Measurements from ENCODE around the gene CDC14B. TPM values are rescaled to one million over a fixed set of nuclear protein-coding genes. Genes with fewer than 3 reads are reported as not detected.

The CDC14B gene
- total and polyA plus RNA-seq, 2 donors (not counting 1 experiment from before 2014, with no cell fraction given) = 2.8 to 8.5 TPM

DNA sequence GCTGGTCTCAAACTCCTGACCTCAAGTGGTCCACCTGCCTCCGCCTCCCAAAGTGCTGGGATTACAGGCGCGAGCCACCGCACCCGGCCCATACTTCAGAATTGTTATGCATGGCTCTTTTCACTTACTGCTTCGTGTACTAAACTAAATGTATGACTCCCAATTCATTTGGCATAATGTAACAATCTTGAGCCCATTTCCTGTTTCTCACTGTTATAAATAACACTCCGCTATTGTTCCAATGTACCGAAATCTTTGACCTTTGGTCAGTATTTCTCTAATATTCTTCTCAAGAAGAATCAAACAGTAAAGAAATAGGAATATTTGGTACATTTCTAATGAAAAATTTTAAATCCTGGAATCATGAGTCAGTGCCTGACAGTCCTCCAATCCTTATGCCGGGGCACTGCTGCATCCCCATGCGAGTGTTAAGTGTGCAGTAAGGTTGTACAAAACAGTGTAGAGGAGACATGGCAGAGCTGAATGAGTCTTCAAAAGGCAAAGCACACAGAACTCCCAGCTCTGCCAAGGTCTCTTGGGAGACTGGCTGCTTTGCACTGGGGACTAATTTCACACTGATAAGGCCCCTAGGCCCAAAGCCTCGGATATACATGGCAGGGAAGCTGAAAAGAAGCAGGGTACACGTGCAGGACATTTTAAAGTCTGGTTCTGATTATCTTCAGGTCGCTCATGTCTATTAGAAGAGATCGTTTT, 111.3 kb downstream of the CDC14B start:
- Mint-ChIP-seq H3K4me3 (no peak overlapping the region), H3K27me3 (no peaks in the 10 kb centered on the region), H3K9me3 (ENCODE audit: insufficient read depth) (no peaks in the 10 kb centered on the region), H3K4me1 (no peaks in the 10 kb centered on the region), H3K27ac (no peak overlapping the region)
- Histone ChIP-seq H3K4me2 (replicated peaks; ENCODE audit: low read depth, low read length, poor library complexity, severe bottlenecking) (no peak overlapping the region), H2AFZ (ENCODE audit: insufficient read depth, low read depth, low read length, poor library complexity, severe bottlenecking) (no peak overlapping the region), H3K4me3 (ENCODE audit: control extremely low read depth in 1 of 5, extremely low read depth in 1 of 5, insufficient read depth in 1 of 5, low read depth in 2 of 5, low read length in 4 of 5) (no peak overlapping the region), H3K36me3 (replicated peaks in 1 of 2; ENCODE audit: control extremely low read depth in 1 of 2, control insufficient read depth in 1 of 2, extremely low read depth in 1 of 2, insufficient read depth in 2 of 2, low read length in 1 of 2) (no peaks in the 10 kb centered on the region), H3K9me3 (ENCODE audit: control extremely low read depth in 1 of 3, control insufficient read depth in 2 of 3, insufficient read depth in 1 of 3, low read length in 2 of 3) (no peaks in the 10 kb centered on the region), H4K20me1 (ENCODE audit: control insufficient read depth, insufficient read depth, low read length, poor library complexity, severe bottlenecking) (no peaks in the 10 kb centered on the region), H3K27ac (ENCODE audit: low read length in 2 of 2) (no peak overlapping the region), H3K79me2 (ENCODE audit: control insufficient read depth, insufficient read depth, low read length) (no peaks in the 10 kb centered on the region), H3K4me1 (ENCODE audit: control insufficient read depth in 2 of 2, insufficient read depth in 2 of 2, low read length in 2 of 2) (no peaks in the 10 kb centered on the region), H3K27me3 (replicated peaks in 1 of 4; ENCODE audit: control extremely low read depth in 1 of 4, control insufficient read depth in 3 of 4, insufficient read depth in 4 of 4, low read length in 3 of 4) (no peaks in the 10 kb centered on the region), H3K9ac (ENCODE audit: low read length) (no peak overlapping the region)
- TF ChIP-seq EZH2 (IDR thresholded peaks at IDR 0.05; ENCODE audit: borderline replicate concordance, insufficient read depth, low read depth, low read length, poor library complexity, severe bottlenecking) = no peak
- TF ChIP-seq, protein P1, sequence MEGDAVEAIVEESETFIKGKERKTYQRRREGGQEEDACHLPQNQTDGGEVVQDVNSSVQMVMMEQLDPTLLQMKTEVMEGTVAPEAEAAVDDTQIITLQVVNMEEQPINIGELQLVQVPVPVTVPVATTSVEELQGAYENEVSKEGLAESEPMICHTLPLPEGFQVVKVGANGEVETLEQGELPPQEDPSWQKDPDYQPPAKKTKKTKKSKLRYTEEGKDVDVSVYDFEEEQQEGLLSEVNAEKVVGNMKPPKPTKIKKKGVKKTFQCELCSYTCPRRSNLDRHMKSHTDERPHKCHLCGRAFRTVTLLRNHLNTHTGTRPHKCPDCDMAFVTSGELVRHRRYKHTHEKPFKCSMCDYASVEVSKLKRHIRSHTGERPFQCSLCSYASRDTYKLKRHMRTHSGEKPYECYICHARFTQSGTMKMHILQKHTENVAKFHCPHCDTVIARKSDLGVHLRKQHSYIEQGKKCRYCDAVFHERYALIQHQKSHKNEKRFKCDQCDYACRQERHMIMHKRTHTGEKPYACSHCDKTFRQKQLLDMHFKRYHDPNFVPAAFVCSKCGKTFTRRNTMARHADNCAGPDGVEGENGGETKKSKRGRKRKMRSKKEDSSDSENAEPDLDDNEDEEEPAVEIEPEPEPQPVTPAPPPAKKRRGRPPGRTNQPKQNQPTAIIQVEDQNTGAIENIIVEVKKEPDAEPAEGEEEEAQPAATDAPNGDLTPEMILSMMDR (IDR thresholded peaks at IDR 0.05) = no peak
- intact Hi-C loops (cut with micrococcal nuclease) = no loop called here
- POLR2A ChIA-PET = no interaction called here
- CTCF ChIA-PET = no interaction called here
- 88% methylated on average over 7 of the region's 14 CpGs for WGBS (ENCODE audit: insufficient coverage)
- ATAC-seq (ENCODE audit: low read depth) = no peak
- DNase-seq = no peak

DNA sequence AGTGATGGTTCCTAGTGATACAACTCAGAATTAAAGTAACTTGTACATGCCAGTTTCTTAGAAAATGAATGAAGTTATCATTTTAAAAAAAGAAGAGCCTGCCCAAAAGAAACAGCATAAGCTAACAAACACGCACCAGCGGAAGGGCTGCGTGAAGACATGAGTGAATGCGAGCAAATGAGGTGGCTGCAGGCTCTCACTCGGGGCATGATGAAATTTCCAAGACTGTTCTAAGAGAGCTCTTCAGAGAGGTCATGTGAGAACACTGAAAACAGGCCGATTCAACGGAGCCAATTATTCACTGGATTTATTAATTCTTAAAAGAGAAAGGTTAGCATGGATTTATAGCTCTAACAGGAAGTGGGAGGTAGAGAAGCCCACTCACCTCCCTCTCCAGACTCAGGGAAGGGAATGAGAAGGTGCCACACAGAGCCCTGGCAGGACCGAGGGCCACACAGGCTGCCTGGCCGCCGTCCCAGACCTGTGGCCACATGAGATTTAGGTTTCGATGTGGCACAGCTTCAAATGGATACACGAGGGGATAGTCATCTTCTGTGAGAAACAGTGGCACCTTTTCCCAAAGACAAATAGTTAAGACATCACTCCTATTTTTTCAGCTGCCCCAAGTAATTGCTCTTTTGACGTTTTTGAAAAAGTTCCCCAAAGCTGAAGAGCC, 114.2 kb downstream of the CDC14B start:
- Mint-ChIP-seq H3K4me1 (no peaks in the 10 kb centered on the region), H3K4me3 (no peak overlapping the region), H3K27me3 (no peaks in the 10 kb centered on the region), H3K9me3 (ENCODE audit: insufficient read depth) (no peaks in the 10 kb centered on the region), H3K27ac (no peak overlapping the region)
- Histone ChIP-seq H4K20me1 (ENCODE audit: control insufficient read depth, insufficient read depth, low read length, poor library complexity, severe bottlenecking) (no peaks in the 10 kb centered on the region), H3K4me1 (ENCODE audit: control insufficient read depth in 2 of 2, insufficient read depth in 2 of 2, low read length in 2 of 2) (no peaks in the 10 kb centered on the region), H2AFZ (ENCODE audit: insufficient read depth, low read depth, low read length, poor library complexity, severe bottlenecking) (no peak overlapping the region), H3K9ac (ENCODE audit: low read length) (no peak overlapping the region), H3K9me3 (ENCODE audit: control extremely low read depth in 1 of 3, control insufficient read depth in 2 of 3, insufficient read depth in 1 of 3, low read length in 2 of 3) (no peaks in the 10 kb centered on the region), H3K36me3 (replicated peaks in 1 of 2; ENCODE audit: control extremely low read depth in 1 of 2, control insufficient read depth in 1 of 2, extremely low read depth in 1 of 2, insufficient read depth in 2 of 2, low read length in 1 of 2) (no peaks in the 10 kb centered on the region), H3K79me2 (ENCODE audit: control insufficient read depth, insufficient read depth, low read length) (no peaks in the 10 kb centered on the region), H3K27me3 (replicated peaks in 1 of 4; ENCODE audit: control extremely low read depth in 1 of 4, control insufficient read depth in 3 of 4, insufficient read depth in 4 of 4, low read length in 3 of 4) (no peaks in the 10 kb centered on the region), H3K27ac (ENCODE audit: low read length in 2 of 2) (no peak overlapping the region), H3K4me3 (ENCODE audit: control extremely low read depth in 1 of 5, extremely low read depth in 1 of 5, insufficient read depth in 1 of 5, low read depth in 2 of 5, low read length in 4 of 5) (no peak overlapping the region), H3K4me2 (replicated peaks; ENCODE audit: low read depth, low read length, poor library complexity, severe bottlenecking) (no peak overlapping the region)
- intact Hi-C loops (cut with micrococcal nuclease) = no loop called here
- DNase-seq = no peak
- WGBS (ENCODE audit: insufficient coverage) = 99% methylated on average over 10 of the region's 13 CpGs
- ChIA-PET POLR2A (no interaction called here), CTCF (no interaction called here)
- no peak for ATAC-seq (ENCODE audit: low read depth)
- TF ChIP-seq, protein P1 (IDR thresholded peaks at IDR 0.05) = no peak
- no peak for TF ChIP-seq EZH2 (IDR thresholded peaks at IDR 0.05; ENCODE audit: borderline replicate concordance, insufficient read depth, low read depth, low read length, poor library complexity, severe bottlenecking)

Data from B cell (primary cell).